ENCODE results near the gene CES4A.

GRCh38 chr16:66977341-66978113 lies 10.9 kb upstream of the CES4A start:
- TF ChIP-seq POLR2A (IDR thresholded peaks at IDR 0.05; ENCODE audit: low read length) (no peak), GATA1 (IDR thresholded peaks at IDR 0.05; ENCODE audit: low read depth, low read length) (no peak)

All from erythroblast (primary cell).